ENCODE data around the gene ANKRD31.
"Not testable (repeated sequence)": the region's sequence is repeated elsewhere in the genome, so short reads cannot be mapped to it uniquely, and the experiment has no call there.

The ANKRD31 gene

GRCh38 chr5:75142566-75143136 lies 94.0 kb downstream of the ANKRD31 start:
- no peak for DNase-seq

GRCh38 chr5:75140277-75140676 lies 96.4 kb downstream of the ANKRD31 start:
- no peak for DNase-seq

DNA sequence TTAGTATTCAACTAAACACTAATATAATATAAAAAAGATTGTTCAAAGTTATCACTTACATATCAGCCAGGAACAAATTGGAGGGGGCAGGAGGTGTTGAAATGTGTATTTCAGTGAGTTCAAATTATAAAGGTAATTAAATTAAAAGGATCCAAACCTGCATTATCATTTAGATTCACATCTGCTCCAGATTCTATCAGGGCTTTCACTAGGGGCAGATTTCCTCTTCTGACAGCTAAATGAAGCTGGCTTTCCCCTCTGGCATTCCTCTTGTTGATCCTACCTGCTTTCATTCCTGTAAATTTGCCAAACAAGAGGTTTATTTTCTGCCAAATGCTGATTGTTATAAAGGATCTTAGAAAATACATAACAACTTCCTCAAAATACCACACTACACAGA lies 98.0 kb downstream of the ANKRD31 start:
- no peak for DNase-seq

DNA sequence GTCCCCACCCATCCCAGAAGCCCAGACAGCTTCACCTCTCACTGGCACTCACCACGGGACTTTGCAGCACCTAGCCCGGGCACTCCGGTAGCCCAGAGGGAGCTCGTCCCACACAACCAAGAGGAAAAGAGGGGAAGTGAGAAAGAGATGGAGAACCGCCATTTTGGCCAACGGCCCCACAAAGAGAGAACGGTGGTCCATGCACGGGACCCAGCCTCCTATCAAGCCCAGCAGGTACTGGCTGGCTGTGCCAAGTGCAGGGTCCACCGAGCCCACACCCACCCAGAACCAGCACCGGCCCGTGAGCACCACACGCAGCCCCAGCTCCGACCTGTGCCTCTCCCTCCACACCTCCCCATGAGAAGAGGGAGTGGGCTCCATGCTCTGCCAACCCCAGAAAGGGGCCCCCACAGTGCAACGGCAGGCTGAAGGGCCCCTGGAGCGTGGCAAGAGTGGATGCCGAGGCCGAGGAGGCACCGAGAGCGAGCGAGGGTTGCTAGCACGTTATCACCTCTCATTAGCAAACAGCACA lies 105.8 kb downstream of the ANKRD31 start:
- no peak for DNase-seq

DNA sequence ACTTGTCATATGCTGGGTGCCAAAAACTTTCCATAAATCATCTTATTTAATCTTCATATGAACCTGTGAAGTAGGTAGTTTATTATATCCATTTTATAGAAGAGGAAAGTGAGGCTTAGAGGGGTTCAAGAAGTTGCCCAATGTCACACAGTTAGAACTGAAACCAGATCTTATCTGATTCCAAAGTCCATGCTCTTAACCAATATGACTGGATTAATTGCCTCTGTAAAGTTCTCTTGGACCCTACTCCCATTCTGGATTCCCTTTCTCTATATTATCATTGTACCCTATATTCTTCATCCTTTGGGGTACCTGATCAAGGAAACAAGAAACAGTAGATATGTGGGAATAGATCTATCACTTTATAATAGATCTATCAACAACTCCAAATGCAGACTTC lies 119.8 kb downstream of the ANKRD31 start:
- DNase-seq: no peak

DNA sequence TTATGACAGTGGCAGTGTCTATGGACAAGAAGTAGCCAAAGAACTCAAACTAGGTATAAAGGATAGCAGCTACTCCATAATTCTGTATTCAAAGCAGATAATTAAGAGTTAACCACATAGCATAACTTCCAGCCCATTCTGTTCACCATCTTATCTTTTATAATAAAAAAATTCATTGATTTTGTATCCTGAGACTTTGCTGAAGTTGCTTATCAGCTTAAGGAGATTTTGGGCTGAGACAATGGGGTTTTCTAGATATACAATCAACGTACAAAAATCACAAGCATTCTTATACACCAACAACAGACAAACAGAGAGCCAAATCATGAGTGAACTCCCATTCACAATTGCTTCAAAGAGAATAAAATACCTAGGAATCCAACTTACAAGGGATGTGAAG lies 122.4 kb downstream of the ANKRD31 start:
- not testable (repeated sequence) for DNase-seq

GRCh38 chr5:75113354-75114113 lies 123.1 kb downstream of the ANKRD31 start:
- DNase-seq: peak; percentile 25

GRCh38 chr5:75108931-75109596 lies 127.6 kb downstream of the ANKRD31 start:
- DNase-seq: peak; percentile 3

DNA sequence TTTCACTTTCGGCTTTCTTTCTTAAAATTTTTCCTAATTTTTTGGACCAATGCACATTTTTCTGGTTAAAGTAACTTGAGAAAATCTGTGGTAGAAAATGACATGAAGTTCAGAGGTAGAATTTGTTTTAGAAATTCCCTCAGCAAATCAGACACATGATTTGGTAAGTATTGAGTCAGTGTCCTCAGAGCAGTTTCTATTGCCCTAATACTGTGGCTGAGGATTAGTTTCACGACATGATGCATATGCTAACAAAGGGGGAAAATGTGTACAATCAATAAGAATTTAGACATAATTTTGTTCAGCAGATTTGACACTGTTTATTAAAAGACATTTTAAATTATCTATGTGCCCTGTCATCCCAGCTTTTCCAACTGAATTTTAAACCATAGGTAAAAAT lies 128.2 kb downstream of the ANKRD31 start:
- DNase-seq: no peak

- not testable (repeated sequence) for DNase-seq
These were observed 140.7 kb downstream of the ANKRD31 start for GRCh38 chr5:75095956-75096355.

- no peak for DNase-seq
These were observed 145.1 kb downstream of the ANKRD31 start for GRCh38 chr5:75091597-75091996.

DNA sequence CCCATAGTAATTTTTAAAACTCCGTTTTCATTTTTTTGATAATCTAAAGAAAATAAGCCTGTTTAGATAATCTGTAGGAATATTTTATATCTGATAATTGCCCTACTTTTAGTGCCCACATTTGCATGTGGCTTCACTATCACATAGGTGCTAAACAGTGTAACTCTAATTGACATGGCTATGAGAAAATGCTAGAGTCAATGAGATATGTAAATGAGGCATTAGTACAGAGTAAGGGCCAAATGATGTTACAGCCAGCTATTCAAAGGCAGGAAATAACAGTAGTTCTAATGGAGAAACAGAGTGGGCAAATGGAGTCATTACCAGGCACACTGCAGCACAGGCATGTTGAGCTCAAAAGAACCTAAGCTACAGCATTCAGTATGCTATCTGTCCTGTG lies 147.0 kb downstream of the ANKRD31 start:
- no peak for DNase-seq

DNA sequence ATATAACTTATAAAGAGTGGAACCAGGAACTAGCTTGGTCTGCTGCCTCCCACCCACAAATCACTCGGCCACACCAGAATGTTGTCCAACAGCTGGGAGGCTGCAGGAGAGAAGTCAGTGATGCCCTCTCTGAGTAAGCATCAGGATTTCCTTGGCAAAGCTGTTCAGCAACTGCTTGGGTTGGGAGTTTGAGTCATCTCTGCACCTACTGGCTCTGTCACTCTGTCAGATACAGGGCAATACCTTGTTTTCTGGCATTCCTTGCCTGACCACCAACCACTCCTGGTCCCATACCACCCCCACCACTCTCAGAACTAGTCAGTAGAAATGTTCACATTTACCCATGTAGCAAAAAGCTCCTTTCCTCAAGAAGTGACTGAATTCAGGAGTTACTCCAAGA lies 147.5 kb downstream of the ANKRD31 start:
- DNase-seq: peak; percentile 3

DNA sequence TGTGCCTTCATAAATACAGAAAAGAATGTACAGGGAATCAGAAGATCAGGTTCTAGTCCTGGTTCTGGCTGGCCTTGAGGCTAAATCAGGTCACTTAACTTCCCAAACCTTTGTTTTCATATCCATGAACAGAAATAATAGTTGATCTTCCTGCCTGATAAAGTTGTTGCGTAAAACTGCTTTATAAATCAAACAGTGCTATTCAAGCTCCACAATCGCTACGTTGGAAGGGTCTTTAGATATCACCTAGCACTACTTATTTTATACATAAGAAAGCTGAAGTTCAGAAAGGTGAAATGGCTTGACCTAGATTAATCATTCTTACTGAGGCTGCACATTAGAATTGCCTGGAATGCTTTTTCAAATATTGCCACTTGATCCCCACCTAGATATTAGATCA lies 148.0 kb downstream of the ANKRD31 start:
- no peak for DNase-seq

- DNase-seq: no peak
These were observed 155.2 kb downstream of the ANKRD31 start for GRCh38 chr5:75081510-75081909.

DNA sequence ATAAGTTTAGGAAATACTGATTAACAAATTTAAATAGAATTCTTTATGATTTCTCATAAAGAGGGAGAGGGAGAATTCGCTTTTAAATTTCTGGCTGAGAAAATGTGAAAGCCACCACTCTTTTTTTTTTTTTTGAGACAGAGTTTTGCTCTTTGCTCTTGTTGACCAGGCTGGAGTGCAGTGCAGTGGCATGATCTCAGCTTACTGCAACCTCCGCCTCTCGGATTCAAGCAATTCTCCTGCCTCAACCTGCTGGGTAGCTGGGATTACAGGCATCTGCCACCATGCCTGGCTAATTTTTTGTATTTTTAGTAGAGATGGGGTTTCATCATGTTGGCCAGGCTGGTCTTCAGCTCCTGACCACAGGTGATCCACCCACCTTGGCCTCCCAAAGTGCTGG lies 157.3 kb downstream of the ANKRD31 start:
- DNase-seq: not testable (repeated sequence)

DNA sequence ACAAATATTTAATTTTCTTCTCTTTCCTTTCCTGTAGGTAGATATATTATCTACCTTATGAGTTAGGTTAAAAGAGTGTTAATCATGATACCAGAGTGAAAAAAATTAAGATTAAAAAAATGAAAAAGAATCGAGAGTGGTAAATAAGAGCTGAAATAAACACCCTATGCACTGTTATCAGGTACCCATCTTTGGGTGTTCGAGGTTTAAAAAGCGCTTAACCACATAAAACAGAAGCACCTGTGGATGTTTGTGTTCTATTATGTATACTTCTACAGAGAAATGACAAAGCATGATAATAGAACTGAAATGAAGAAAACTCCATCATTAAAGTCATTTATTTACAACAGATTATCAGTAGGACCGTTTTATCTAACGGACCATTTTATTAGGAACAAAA lies 158.7 kb downstream of the ANKRD31 start:
- no peak for DNase-seq

GRCh38 chr5:75072061-75072460 lies 164.6 kb downstream of the ANKRD31 start:
- no peak for DNase-seq

GRCh38 chr5:75071100-75071499 lies 165.6 kb downstream of the ANKRD31 start:
- DNase-seq: no peak

- no peak for DNase-seq
These were observed 169.2 kb downstream of the ANKRD31 start for GRCh38 chr5:75067434-75067833.

GRCh38 chr5:75062925-75063531 lies 173.7 kb downstream of the ANKRD31 start:
- DNase-seq: no peak

DNA sequence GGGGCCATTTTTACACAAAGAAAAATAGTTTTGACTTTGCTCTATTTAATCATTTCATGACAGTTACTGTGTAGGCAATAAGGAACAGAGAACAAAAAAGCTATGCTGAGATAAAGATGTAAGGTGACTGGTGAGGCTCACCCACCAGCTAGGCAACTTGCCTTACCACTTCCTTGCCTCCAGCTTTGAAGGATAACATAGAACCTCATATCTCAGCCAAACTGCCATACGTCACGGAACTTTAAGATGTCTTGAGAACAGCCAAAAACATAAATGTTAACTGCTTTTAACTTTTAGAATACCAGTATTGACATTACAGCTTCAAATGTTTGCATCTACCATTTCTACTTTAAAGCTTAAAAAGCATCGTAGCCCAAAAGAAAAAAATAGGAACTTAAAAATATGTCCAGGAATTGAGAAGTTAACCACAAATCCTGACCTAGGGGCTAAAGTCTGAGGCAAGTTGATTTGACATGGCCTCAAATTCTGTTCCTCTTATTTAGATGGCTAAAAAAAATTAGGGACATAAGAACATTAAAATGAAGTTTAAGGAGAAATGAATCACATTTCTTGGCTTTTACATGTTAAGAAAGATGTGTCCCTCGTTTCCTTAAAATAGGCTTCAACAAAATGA lies 176.6 kb downstream of the ANKRD31 start:
- DNase-seq: no peak

- no peak for DNase-seq
These were observed 177.6 kb downstream of the ANKRD31 start for GRCh38 chr5:75058986-75059535.

Measured in HCEC 1CT (cell line).